ENCODE results near the gene IFNL4.
A peak's percentile ranks its signal among the peaks of the same experiment; 100 is the strongest.
"Not testable (repeated sequence)": the region's sequence is repeated elsewhere in the genome, so short reads cannot be mapped to it uniquely, and the experiment has no call there.

Gene IFNL4

DNA sequence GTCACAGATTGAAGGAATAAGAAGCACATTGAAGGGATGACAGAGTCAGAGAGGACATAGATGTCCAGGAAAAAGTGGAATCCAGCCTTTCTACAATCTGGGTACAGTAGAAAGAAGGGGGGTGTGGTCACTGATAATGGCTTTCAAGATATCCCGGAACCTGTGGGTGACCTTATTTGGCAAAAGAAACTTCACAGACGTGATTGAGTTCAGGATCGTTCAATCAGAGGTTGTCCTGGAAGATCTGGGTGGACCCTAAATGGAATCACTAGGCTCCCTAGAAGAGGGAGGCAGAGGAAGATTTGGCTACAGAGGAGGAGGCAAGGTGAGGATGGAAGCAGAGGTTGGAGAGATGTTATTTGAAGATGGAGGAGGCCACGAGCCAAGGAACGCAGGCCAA, 31.6 kb downstream of the IFNL4 start:
- H3K4me3 ChIP-seq (replicated peaks; ENCODE audit: low read depth, low read length): no peak overlapping the region
- TF ChIP-seq, protein P1, sequence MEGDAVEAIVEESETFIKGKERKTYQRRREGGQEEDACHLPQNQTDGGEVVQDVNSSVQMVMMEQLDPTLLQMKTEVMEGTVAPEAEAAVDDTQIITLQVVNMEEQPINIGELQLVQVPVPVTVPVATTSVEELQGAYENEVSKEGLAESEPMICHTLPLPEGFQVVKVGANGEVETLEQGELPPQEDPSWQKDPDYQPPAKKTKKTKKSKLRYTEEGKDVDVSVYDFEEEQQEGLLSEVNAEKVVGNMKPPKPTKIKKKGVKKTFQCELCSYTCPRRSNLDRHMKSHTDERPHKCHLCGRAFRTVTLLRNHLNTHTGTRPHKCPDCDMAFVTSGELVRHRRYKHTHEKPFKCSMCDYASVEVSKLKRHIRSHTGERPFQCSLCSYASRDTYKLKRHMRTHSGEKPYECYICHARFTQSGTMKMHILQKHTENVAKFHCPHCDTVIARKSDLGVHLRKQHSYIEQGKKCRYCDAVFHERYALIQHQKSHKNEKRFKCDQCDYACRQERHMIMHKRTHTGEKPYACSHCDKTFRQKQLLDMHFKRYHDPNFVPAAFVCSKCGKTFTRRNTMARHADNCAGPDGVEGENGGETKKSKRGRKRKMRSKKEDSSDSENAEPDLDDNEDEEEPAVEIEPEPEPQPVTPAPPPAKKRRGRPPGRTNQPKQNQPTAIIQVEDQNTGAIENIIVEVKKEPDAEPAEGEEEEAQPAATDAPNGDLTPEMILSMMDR (IDR thresholded peaks at IDR 0.05; ENCODE audit: low read length, missing control alignments): no peak
- no peak for DNase-seq (ENCODE audit: low read depth)

DNA sequence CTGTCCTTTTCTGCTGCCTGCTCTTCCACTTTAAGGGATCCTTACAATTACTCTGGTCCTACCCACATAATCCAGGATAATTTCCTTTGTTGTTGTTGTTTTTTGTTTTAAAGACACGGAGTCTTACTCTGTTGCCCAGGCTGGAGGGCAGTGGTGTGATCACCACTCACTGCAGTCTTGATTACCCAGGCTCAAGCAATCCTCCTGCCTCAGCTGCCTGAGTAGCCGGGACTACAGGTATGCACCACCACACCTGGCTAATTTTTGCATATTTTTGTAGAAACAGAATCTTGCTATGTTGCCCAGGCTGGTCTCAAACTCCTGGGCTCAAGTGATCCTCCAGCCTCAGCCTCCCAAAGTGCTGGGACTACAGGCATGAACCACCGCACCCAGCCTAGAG, 33.3 kb downstream of the IFNL4 start:
- H3K4me3 ChIP-seq (replicated peaks; ENCODE audit: low read depth, low read length); DNase-seq (ENCODE audit: low read depth): not testable (repeated sequence)

DNA sequence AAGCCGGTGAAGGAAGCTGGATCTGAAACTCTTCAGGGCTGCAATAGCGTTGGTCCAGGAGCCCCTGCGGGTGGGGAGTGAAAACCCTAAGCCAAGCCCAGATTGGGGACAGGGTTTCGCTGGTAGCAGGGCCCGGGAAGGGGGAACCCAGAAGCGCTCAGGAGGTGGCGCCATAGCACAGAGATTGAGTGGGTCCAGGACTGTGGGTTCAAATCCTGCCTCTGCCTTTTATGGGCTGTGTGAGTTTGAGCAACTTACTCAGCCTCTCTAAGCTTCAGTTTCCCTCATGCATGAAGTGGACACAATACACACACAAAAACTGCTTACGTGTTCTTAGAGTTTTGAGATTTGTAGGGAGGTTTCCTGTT, 36.3 kb downstream of the IFNL4 start:
- TF ChIP-seq, protein P1 (IDR thresholded peaks at IDR 0.05; ENCODE audit: low read length, missing control alignments): peak; percentile 29
- H3K4me3 ChIP-seq (replicated peaks; ENCODE audit: low read depth, low read length): no peak overlapping the region
- peak; percentile 21 for DNase-seq (ENCODE audit: low read depth)

DNA sequence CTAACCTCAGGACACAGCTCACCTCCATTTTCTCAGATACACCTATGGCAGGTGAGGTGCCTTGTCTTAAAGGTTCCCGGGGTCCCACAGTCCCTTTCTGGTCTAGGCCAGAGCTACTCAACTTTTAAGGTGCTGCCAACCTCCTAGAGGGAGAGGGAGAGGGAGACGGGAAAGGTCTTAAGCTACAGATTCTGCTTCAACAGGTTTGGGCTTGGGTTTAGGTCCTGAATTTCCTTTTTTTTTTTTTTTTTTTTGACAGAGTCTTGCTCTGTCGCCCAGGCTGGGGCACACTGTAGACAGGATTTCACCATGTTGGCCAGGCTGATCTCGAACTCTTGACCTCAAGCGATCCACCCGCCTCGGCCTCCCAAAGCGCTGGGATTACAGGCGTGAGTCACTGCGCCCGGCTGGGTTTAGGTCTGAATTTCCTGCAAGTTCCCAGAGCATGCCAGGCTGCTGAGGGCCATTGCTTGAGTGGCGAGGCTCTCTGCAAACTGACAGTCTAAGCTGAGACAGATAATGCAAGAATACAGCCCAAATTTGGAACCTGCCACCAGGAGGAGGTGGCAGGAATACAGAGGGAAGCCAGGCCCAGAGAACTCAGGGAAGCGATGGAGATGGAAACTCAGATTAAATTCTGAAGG, 36.8 kb downstream of the IFNL4 start:
- TF ChIP-seq, protein P1 (IDR thresholded peaks at IDR 0.05; ENCODE audit: low read length, missing control alignments): no peak
- no peak overlapping the region for H3K4me3 ChIP-seq (replicated peaks; ENCODE audit: low read depth, low read length)
- DNase-seq (ENCODE audit: low read depth): no peak

DNA sequence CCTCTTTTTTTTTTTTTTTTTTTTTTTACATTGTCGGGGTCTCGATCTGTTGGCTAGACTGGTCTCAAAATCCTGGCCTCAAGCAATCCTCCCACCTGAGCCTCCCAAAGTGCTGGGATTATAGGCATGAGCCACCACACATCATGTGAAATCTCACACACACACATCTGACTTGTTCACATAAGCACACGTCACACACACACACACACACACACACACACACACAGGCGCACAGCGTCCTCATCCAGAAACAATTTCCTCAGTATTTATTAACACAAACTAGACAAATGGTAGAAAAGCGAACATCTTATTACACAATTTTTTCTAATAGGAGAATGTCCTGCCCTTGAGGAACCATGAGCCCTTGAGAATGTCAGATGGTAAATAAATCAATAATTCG, 39.5 kb downstream of the IFNL4 start:
- no peak overlapping the region for H3K4me3 ChIP-seq (replicated peaks; ENCODE audit: low read depth, low read length)
- DNase-seq (ENCODE audit: low read depth): no peak
- TF ChIP-seq, protein P1 (IDR thresholded peaks at IDR 0.05; ENCODE audit: low read length, missing control alignments): no peak

DNA sequence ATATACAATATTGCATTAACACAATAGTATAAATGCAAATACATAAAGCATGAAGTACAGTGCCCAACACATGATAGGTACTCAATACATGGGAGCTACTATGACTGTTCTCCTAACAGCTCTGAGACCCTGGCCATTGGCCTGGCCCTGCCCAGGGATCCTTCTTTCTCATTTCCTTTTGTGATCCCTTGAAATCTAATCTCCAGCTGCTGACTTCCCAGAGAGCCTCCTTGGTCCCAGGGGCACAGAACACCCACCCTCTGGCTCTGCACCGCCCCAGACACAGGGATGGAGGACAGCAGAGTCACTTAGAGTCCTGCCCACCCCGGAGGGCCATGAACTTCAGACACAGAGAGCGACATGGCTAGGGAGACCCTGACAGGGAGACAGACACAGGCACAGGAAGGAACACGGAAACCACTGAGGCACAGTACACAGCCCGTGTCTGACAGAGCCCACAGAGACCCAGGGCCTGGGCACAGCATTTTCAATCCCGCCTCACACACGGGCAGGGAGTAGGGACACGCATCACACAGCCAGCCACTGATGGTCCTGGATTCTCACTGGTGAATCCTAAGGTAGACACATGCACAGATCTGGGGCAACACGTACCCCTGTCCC, 40.4 kb downstream of the IFNL4 start:
- TF ChIP-seq, protein P1 (IDR thresholded peaks at IDR 0.05; ENCODE audit: low read length, missing control alignments): no peak
- H3K4me3 ChIP-seq (replicated peaks; ENCODE audit: low read depth, low read length): no peak overlapping the region
- no peak for DNase-seq (ENCODE audit: low read depth)

DNA sequence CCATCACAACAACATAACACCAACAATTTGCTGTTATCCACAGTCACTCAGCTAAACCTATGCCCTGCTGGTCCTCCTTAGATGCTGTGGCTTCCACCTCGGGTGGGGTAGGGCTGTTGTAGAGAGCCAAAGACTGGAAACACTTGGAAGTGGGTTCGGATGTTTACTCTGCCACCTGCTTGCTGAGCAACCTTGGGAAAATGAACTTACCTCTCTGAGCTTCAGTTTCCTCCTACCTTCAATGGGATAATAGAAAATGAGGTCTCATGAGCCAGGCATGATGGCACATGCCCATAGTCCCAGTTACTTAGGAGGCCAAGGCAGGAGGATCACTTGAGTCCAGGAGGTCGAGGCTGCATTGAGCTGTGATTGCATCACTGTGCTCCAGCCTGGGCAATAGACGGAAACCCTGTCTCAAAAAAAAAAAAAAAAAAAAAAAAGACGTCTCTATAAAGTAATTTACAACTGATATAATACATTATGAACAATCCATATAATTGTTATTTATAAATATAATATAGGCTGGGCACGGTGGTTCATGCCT, 41.3 kb downstream of the IFNL4 start:
- H3K4me3 ChIP-seq (replicated peaks; ENCODE audit: low read depth, low read length): no peak overlapping the region
- TF ChIP-seq, protein P1 (IDR thresholded peaks at IDR 0.05; ENCODE audit: low read length, missing control alignments): no peak
- DNase-seq (ENCODE audit: low read depth): no peak

Measured in fibroblast of pulmonary artery (primary cell).